Lower leg skin (tissue), 4 donors: ENCODE measurements around the gene ISL1. TPM values are rescaled to one million over a fixed set of nuclear protein-coding genes. Genes with fewer than 3 reads are reported as not detected.

ENCODE experiments used
- DNase-seq, 2 donors: peaks; one replicate each; pipeline ENCODE4 v3.0.0-alpha.2; 2019; ENCODE audit warnings: low spot score in 2 of 2
- H3K4me3 ChIP-seq: fragments of 200-600 bp; sonication (generic); 2 replicates; pipeline ENCODE4 v1.5.1; 2017; ENCODE audit warnings: mild to moderate bottlenecking, low read depth; ENCODE audit not compliant: poor library complexity, severe bottlenecking
- CTCF ChIP-seq, 3 donors: fragments of 450-650 bp; IDR thresholded peaks; one replicate each; pipeline ENCODE4 v1.5.1; 2016; ENCODE audit warnings: antibody characterized with exemption in 3 of 3, mild to moderate bottlenecking in 3 of 3, moderate library complexity in 2 of 3
- POLR2A ChIP-seq, 2 donors: fragments of 450-650 bp; IDR thresholded peaks; one replicate each; pipeline ENCODE4 v1.6.1; 2016 to 2017; ENCODE audit warnings: antibody characterized with exemption in 2 of 2, mild to moderate bottlenecking in 1 of 2, moderate library complexity in 1 of 2
- WGBS, 2 donors: methylation state at CpG; one replicate each; pipeline ENCODE4 v1.1.5; 2018; 5-methylcytosine and 5-hydroxymethylcytosine counted together
- intact Hi-C: fragments of 100-400 bp; cut with DNase I; formaldehyde crosslinking; loops from one replicate; pipeline ENCODE4 v1.15.0; 2023; ENCODE audit warnings: low total_unique reads
- total RNA-seq, 4 donors: library from RNA; depleted of rRNA; stranded (reverse); fragments of >200 nt; gene quantifications; one replicate each; pipeline ENCODE4 v1.1.0, GENCODE V29; 2016

Gene ISL1
- total RNA-seq, 4 donors from 2014 or later: 0.76 to 2.0 (median 1.7) TPM

DNA sequence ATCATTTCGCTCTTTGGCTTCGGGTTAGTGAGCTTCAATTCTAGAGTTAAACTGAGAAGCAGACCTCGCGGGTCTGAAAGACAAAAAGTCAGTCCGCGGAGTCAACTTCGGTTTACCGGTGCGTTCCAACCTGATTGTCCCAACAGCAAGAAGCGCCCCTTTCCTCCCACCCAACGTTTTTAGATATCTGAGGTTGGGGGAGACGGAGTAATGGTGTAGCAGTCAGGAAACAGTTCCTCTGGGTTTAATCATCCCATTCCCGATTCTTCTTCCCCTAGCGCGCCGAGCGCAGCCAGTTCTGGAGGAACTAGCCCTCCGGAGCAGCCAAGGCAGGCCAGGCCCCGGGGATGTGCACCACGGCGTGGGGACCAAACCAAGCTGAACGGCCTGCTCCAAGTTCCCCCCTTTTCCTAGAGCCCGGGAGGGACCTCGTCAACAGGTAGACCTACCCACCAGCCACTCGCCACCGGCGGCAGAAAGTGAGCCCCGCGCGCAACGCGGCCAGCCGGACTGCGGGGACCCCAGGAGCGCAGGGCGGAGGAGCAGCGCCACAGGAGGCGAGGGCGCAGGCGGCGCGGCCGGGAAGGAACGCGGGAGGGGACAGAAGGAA lies 622 bp upstream of the ISL1 start:
- TF ChIP-seq CTCF (IDR thresholded peaks at IDR 0.05) (no peak), POLR2A (IDR thresholded peaks at IDR 0.05) (no peak)
- DNase-seq: no peak
- intact Hi-C loops: no loop called here
- H3K4me3 ChIP-seq: peak overlapping the region; percentile 22
- 3% methylated on average over 36 to 45 of the region's 45 CpGs for WGBS, 2 donors

DNA sequence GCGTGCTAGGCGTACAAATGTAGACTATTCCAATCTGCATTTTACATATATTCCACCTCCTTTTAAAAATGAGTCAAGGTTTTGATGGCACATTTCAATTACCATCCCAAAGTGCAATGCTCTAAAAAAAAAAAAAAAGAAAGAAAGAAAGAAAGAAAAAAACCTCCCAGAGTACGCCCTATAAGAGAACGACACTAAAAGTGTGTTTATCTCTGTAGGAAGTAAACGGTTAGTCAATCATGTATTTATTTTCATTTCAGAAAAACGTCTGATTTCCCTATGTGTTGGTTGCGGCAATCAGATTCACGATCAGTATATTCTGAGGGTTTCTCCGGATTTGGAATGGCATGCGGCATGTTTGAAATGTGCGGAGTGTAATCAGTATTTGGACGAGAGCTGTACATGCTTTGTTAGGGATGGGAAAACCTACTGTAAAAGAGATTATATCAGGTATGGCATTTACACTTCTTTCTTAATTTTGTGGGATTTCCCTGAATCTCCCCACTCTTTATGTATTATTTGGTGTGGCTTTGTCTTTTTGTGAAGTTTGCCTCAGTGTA lies 1.1 kb downstream of the ISL1 start:
- no peak overlapping the region for H3K4me3 ChIP-seq
- WGBS, 2 donors: 14% methylated on average over 12 of the region's 12 CpGs
- DNase-seq: no peak
- TF ChIP-seq CTCF (IDR thresholded peaks at IDR 0.05) (no peak), POLR2A (IDR thresholded peaks at IDR 0.05) (no peak)
- intact Hi-C loops: no loop called here

- no peak for DNase-seq
- H3K4me3 ChIP-seq: no peak overlapping the region
- intact Hi-C loops: no loop called here
- TF ChIP-seq CTCF (IDR thresholded peaks at IDR 0.05): no peak
- TF ChIP-seq POLR2A (IDR thresholded peaks at IDR 0.05): no peak
- 29 to 30% methylated on average over 5 of the region's 5 CpGs for WGBS, 2 donors
Measured at GRCh38 chr5:51385216-51385615, 2.0 kb downstream of the ISL1 start.

GRCh38 chr5:51386916-51387883 lies 4.0 kb downstream of the ISL1 start:
- 15 to 16% methylated on average over 25 to 38 of the region's 38 CpGs for WGBS, 2 donors
- no peak for DNase-seq
- intact Hi-C loops: no loop called here
- TF ChIP-seq CTCF (IDR thresholded peaks at IDR 0.05) (no peak), POLR2A (IDR thresholded peaks at IDR 0.05) (no peak)
- no peak overlapping the region for H3K4me3 ChIP-seq

DNA sequence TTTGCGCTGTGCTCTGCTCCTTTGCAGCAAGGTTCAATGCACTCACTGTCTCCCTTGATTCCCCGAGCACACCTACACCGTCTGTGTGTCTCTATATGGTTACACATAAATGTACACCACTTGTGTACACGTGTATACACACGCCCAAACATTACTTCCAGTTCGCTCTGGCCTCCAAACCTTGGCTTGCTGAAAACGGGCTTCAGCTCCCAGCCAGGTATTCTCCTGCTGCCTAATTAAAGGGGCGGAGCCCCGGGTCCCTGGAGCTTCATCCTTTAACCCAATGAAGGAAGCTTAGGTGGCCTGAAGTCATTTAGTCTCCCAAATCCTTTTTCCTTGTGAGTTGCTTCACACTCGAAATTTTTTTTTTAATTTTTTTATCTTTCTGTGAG lies 4.6 kb downstream of the ISL1 start:
- whole genome bisulfite sequencing, 2 donors: 10 to 18% methylated on average over 10 of the region's 10 CpGs
- intact Hi-C loops: no loop called here
- no peak for DNase-seq
- TF ChIP-seq CTCF (IDR thresholded peaks at IDR 0.05) (no peak), POLR2A (IDR thresholded peaks at IDR 0.05) (no peak)
- no peak overlapping the region for H3K4me3 ChIP-seq
